ENCODE data around the gene HSPBP1.

Gene HSPBP1

DNA sequence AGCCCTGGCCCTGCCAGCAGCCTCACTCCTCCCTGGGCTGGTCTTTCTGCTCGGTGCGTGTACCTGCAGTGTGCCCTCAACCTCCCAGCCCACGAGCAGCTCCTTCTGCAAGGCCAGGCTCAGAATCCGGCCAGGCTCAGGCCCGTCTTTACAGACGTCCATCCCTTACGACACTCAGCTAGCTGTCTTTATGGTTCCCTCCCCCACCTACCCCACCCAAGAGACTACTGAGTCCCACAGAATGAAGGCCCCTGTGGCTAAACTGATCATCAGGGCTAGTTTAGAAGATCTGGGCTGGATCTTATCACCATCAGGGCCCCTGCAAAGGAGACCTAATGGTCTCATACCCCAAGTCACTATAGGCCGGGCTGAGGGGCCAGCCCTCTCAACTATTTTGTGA, 34.5 kb upstream of the HSPBP1 start:
- TF ChIP-seq, protein P1, sequence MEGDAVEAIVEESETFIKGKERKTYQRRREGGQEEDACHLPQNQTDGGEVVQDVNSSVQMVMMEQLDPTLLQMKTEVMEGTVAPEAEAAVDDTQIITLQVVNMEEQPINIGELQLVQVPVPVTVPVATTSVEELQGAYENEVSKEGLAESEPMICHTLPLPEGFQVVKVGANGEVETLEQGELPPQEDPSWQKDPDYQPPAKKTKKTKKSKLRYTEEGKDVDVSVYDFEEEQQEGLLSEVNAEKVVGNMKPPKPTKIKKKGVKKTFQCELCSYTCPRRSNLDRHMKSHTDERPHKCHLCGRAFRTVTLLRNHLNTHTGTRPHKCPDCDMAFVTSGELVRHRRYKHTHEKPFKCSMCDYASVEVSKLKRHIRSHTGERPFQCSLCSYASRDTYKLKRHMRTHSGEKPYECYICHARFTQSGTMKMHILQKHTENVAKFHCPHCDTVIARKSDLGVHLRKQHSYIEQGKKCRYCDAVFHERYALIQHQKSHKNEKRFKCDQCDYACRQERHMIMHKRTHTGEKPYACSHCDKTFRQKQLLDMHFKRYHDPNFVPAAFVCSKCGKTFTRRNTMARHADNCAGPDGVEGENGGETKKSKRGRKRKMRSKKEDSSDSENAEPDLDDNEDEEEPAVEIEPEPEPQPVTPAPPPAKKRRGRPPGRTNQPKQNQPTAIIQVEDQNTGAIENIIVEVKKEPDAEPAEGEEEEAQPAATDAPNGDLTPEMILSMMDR (IDR thresholded peaks at IDR 0.05; ENCODE audit: poor library complexity, severe bottlenecking), result no peak
- Histone ChIP-seq H3K4me3 (ENCODE audit: severe bottlenecking) (no peak overlapping the region), H3K27ac (ENCODE audit: poor library complexity, severe bottlenecking) (no peak overlapping the region)

DNA sequence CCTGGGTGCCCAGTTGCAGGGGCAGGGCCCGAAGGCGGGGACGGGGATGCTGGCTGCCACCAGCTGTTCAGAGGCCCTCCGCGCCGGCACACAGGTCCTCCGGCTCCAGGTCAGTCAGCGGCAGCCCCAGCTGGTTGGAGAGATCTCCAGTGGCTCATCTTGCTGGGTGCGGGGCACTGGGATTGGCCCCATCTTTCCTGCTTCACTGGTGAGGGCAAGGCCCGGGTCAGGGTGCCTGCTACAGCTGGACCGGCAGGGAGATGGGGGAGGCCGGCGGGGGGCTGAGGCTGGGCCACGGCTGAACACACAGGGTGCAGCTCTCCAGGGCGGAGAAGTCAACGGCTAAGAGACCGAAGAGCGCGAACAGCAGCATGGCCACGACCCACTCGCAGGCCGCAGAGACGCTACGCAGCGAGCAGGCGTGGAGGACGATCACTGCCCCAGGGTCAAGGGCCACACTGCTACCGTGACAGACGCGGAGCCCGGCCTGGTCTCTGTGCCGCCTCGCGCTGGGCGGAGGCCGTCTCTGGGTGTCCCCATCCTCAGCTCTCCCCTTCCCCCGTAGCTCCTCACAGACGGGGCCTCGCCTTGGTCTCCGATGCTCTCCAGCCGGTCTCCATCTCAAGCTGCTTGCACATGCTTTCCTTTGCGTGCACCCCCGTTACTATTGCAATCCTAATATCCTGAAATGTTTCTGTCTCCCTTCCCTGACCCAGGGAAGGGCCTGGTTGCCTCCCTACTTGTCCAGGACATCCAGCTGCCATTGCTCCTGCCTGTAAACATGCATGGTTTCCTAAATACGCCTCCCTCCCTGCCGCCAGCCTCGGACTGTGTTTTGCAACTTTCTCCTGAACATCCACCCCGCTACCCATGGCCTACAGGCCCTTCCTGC, 33.0 kb upstream of the HSPBP1 start:
- ATAC-seq (ENCODE audit: low read depth) (no peak), DNase-seq (ENCODE audit: low spot score) (no peak)
- TF ChIP-seq, protein P1 (IDR thresholded peaks at IDR 0.05; ENCODE audit: poor library complexity, severe bottlenecking), result no peak
- Histone ChIP-seq H3K36me3 (ENCODE audit: low read depth) (no peaks in the 10 kb centered on the region), H3K4me1 (ENCODE audit: insufficient read depth, poor library complexity, severe bottlenecking) (no peaks in the 10 kb centered on the region), H3K27me3 (ENCODE audit: insufficient read depth, poor library complexity, severe bottlenecking) (no peaks in the 10 kb centered on the region), H3K4me3 (ENCODE audit: severe bottlenecking) (no peak overlapping the region), H3K27ac (ENCODE audit: poor library complexity, severe bottlenecking) (no peak overlapping the region), H3K9me3 (ENCODE audit: severe bottlenecking) (no peaks in the 10 kb centered on the region)

More for the DNA sequence above, 34.5 kb upstream of the HSPBP1 start:
- DNase-seq (ENCODE audit: low spot score) (no peak), ATAC-seq (ENCODE audit: low read depth) (no peak)
- no peaks in the 10 kb centered on the region for H3K36me3 ChIP-seq (ENCODE audit: low read depth)
- no peaks in the 10 kb centered on the region for H3K9me3 ChIP-seq (ENCODE audit: severe bottlenecking)
- H3K4me1 ChIP-seq (ENCODE audit: insufficient read depth, poor library complexity, severe bottlenecking), result no peaks in the 10 kb centered on the region
- H3K27me3 ChIP-seq (ENCODE audit: insufficient read depth, poor library complexity, severe bottlenecking), result no peaks in the 10 kb centered on the region

DNA sequence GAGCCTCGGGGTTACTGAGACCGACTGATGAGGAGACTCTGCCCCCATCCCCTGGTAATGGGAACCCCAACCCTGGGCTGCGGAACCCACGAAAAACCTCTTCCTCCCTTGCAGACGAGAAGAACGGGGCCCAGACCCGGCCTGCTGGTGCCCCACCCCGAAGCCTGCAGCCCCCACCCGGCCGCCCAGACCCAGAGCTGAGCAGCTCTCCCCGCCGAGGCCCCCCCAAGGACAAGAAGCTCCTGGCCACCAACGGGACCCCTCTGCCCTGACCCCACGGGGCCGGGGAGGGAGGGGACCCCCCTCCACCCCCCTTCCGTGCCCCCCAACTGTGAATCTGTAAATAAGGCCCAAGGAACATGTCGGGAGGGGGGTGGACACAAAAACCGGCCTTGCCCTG, 31.9 kb upstream of the HSPBP1 start:
- H3K27me3 ChIP-seq (ENCODE audit: insufficient read depth, poor library complexity, severe bottlenecking), result no peaks in the 10 kb centered on the region
- no peak for DNase-seq (ENCODE audit: low spot score)
- TF ChIP-seq, protein P1 (IDR thresholded peaks at IDR 0.05; ENCODE audit: poor library complexity, severe bottlenecking), result no peak

DNA sequence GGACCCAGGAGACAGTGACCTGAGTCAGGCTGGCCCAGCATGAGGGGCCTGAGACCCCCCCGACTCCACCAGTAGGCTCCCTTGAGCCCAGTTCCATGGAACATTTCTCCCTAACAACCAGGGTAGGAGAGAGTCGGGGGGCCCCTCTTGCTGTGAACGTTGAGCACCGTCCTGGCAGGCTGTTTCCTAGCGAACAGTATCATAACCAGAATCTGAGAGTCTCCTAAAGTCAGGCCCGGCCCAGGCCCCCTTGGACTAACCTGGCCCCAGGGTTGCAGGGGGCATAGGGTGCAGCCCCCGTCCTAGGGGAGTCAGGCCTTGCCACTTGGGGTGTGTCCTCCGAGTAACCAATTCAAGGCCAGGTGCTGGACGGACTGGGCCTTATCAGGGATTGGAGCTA, 31.5 kb upstream of the HSPBP1 start:
- Histone ChIP-seq H3K4me1 (ENCODE audit: insufficient read depth, poor library complexity, severe bottlenecking) (no peaks in the 10 kb centered on the region), H3K9me3 (ENCODE audit: severe bottlenecking) (no peaks in the 10 kb centered on the region), H3K36me3 (ENCODE audit: low read depth) (no peaks in the 10 kb centered on the region), H3K27ac (ENCODE audit: poor library complexity, severe bottlenecking) (no peak overlapping the region), H3K4me3 (ENCODE audit: severe bottlenecking) (no peak overlapping the region), H3K27me3 (ENCODE audit: insufficient read depth, poor library complexity, severe bottlenecking) (no peaks in the 10 kb centered on the region)
- DNase-seq (ENCODE audit: low spot score), result no peak
- TF ChIP-seq, protein P1 (IDR thresholded peaks at IDR 0.05; ENCODE audit: poor library complexity, severe bottlenecking), result no peak
- ATAC-seq (ENCODE audit: low read depth), result no peak

More for the DNA sequence above, 31.9 kb upstream of the HSPBP1 start:
- no peak for ATAC-seq (ENCODE audit: low read depth)
- H3K9me3 ChIP-seq (ENCODE audit: severe bottlenecking), result no peaks in the 10 kb centered on the region
- H3K36me3 ChIP-seq (ENCODE audit: low read depth), result no peaks in the 10 kb centered on the region
- no peaks in the 10 kb centered on the region for H3K4me1 ChIP-seq (ENCODE audit: insufficient read depth, poor library complexity, severe bottlenecking)
- no peak overlapping the region for H3K4me3 ChIP-seq (ENCODE audit: severe bottlenecking)
- H3K27ac ChIP-seq (ENCODE audit: poor library complexity, severe bottlenecking), result no peak overlapping the region

DNA sequence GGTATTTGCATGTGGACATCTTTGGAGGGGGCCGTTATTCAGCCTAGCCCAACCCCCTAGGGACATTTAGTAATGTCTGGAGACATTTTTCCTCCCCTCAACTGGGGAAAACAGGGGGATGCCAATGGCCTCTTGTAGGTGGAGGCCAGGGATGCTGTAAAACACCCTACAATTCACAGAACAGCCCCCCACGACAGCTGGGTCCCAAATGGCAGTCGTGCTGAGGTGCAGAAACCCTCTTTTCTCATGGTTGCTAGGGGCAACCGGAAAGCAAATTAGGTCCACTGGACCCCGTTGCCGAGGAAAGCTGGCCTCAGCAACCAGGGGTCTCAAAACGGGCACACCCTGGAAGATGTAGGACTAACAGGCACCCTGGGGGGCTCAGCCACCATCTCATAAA, 30.6 kb upstream of the HSPBP1 start:
- no peak overlapping the region for H3K4me3 ChIP-seq (ENCODE audit: severe bottlenecking)
- H3K27ac ChIP-seq (ENCODE audit: poor library complexity, severe bottlenecking), result no peak overlapping the region
- H3K4me1 ChIP-seq (ENCODE audit: insufficient read depth, poor library complexity, severe bottlenecking), result no peaks in the 10 kb centered on the region
- ATAC-seq (ENCODE audit: low read depth) (no peak), DNase-seq (ENCODE audit: low spot score) (no peak)
- H3K27me3 ChIP-seq (ENCODE audit: insufficient read depth, poor library complexity, severe bottlenecking), result no peaks in the 10 kb centered on the region
- H3K9me3 ChIP-seq (ENCODE audit: severe bottlenecking), result no peaks in the 10 kb centered on the region
- TF ChIP-seq, protein P1 (IDR thresholded peaks at IDR 0.05; ENCODE audit: poor library complexity, severe bottlenecking), result no peak
- H3K36me3 ChIP-seq (ENCODE audit: low read depth), result peaks cover 6% of the 10 kb centered on the region
